CD4-positive, alpha-beta memory T cell (primary cell): ENCODE data around the gene ESM1. TPM values are rescaled to one million over a fixed set of nuclear protein-coding genes. Genes with fewer than 3 reads are reported as not detected.

ENCODE experiments used
- polyA plus RNA-seq, 2 donors: library from polyadenylated mRNA; unstranded; fragments of 300-500 nt; fragmentation: Illumina TruSeq; gene quantifications; one replicate each; pipeline ENCODE4 v1.2.3, GENCODE V29; 2021
- total RNA-seq, 2 experiments: library from RNA; stranded (reverse); gene quantifications; one replicate each; pipeline ENCODE4 v1.2.3, GENCODE V29; 2021

Gene ESM1
- total and polyA plus RNA-seq, 4 experiments from 2014 or later, result 0.99 to 1.5 (median 1.1) TPM

Other genes starting within 250 kb of the ESM1 start
- gene GZMK, start 38.7 kb upstream of the ESM1 start, total RNA-seq, result 10 to 100 TPM; 30.0 to 31.3 TPM
- gene GZMK, start 38.7 kb upstream of the ESM1 start, polyA plus RNA-seq, result 100 to 1,000 TPM in 1 of 2 donors, 10 to 100 TPM in 1; 92.8 to 116 TPM
- gene GZMA, start 117.1 kb upstream of the ESM1 start, total RNA-seq, result 10 to 100 TPM; 25.0 to 28.2 TPM
- gene GZMA, start 117.1 kb upstream of the ESM1 start, polyA plus RNA-seq, result 100 to 1,000 TPM; 199 to 230 TPM
- not detected for gene GPX8, start 174.6 kb upstream of the ESM1 start, total RNA-seq
- gene GPX8, start 174.6 kb upstream of the ESM1 start, polyA plus RNA-seq, result not detected
- gene CDC20B, start 187.6 kb upstream of the ESM1 start, total RNA-seq, result not detected
- gene CDC20B, start 187.6 kb upstream of the ESM1 start, polyA plus RNA-seq, result not detected
- not detected for gene MCIDAS, start 241.7 kb upstream of the ESM1 start, total RNA-seq
- not detected for gene MCIDAS, start 241.7 kb upstream of the ESM1 start, polyA plus RNA-seq
- gene CCNO, start 248.0 kb upstream of the ESM1 start, total RNA-seq, result not detected
- gene CCNO, start 248.0 kb upstream of the ESM1 start, polyA plus RNA-seq, result not detected